Right cardiac atrium (tissue), 5 donors: ENCODE results near the gene RIC1. TPM values are rescaled to one million over a fixed set of nuclear protein-coding genes. Genes with fewer than 3 reads are reported as not detected.
"Not testable (repeated sequence)": the region's sequence is repeated elsewhere in the genome, so short reads cannot be mapped to it uniquely, and the experiment has no call there.

Source experiments
- ATAC-seq, 2 donors: fragments of 200-7000 bp; cut with Tn5 transposase; one replicate each; pipeline versions ENCODE4 v1.8.0 to v1.9.1; 2020; ENCODE audit warnings: moderate library complexity in 2 of 2, mild to moderate bottlenecking in 1 of 2
- DNase-seq, 3 donors: peaks; one replicate each; pipeline ENCODE4 v3.0.0-alpha.2; 2020
- H3K27ac ChIP-seq: one replicate; pipeline ENCODE4 v1.5.1; 2013; ENCODE audit warnings: mild to moderate bottlenecking, low read length, control low read depth, moderate library complexity
- H3K27me3 ChIP-seq: one replicate; pipeline ENCODE4 v1.6.1; 2013; ENCODE audit not compliant: control insufficient read depth, insufficient read depth
- H3K4me1 ChIP-seq: one replicate; pipeline ENCODE4 v1.6.1; 2013; ENCODE audit warnings: low read length; ENCODE audit not compliant: control insufficient read depth, insufficient read depth
- H3K4me3 ChIP-seq: one replicate; pipeline ENCODE4 v1.5.1; 2013; ENCODE audit warnings: low read length, control low read depth
- H3K9me3 ChIP-seq: one replicate; pipeline ENCODE4 v1.6.1; 2013; ENCODE audit warnings: low read length; ENCODE audit not compliant: control insufficient read depth
- WGBS: extraction: QIAGEN DNeasy Blood & Tissue Kit; methylation state at CpG from one replicate; pipeline ENCODE4 v1.1.7; 2013; 5-methylcytosine and 5-hydroxymethylcytosine counted together
- intact Hi-C, 4 donors: fragments of 100-400 bp; cut with DNase I; formaldehyde crosslinking; loops; one replicate each; pipeline versions ENCODE4 v1.11.0 to v1.14.0; 2022 to 2023
- polyA plus RNA-seq: library from polyadenylated mRNA; stranded (reverse); fragments of 200-250 nt; gene quantifications from one replicate; pipeline ENCODE4 v1.2.3, GENCODE V29; 2013
- total RNA-seq, 4 donors: library from RNA; stranded (reverse); fragmentation: NEBNext Ultra II Directional; extraction: Animal tissue kit (Norgen Biotek cat#: 25700); gene quantifications; one replicate each; pipeline ENCODE4 v1.2.1, GENCODE V29; 2021
- donor health status: healthy with polysubstance abuse.
- donor health status: DM: no; HTN: yes; CAD: no.
- donor health status: DM: no; HTN: no; CAD: no.
- donor health status: DM: no; HTN: yes; CAD: no; lungs with severe emphysema.
- donor health status: DM: yes; HTN: yes; CAD: no.

The RIC1 gene
- total and polyA plus RNA-seq, 5 donors: 3.2 to 11.7 (median 11.1) TPM

- WGBS: 91% methylated on average over 1 of the region's 1 CpG
- Histone ChIP-seq H3K27me3 (no peaks in the 10 kb centered on the region), H3K27ac (no peak overlapping the region), H3K4me3 (no peak overlapping the region), H3K4me1 (no peaks in the 10 kb centered on the region), H3K9me3 (no peaks in the 10 kb centered on the region)
- ATAC-seq (no peak), DNase-seq (no peak)
- intact Hi-C loops: no loop called here
Observed at GRCh38 chr9:5708414-5708813, 79.5 kb downstream of the RIC1 start.

DNA sequence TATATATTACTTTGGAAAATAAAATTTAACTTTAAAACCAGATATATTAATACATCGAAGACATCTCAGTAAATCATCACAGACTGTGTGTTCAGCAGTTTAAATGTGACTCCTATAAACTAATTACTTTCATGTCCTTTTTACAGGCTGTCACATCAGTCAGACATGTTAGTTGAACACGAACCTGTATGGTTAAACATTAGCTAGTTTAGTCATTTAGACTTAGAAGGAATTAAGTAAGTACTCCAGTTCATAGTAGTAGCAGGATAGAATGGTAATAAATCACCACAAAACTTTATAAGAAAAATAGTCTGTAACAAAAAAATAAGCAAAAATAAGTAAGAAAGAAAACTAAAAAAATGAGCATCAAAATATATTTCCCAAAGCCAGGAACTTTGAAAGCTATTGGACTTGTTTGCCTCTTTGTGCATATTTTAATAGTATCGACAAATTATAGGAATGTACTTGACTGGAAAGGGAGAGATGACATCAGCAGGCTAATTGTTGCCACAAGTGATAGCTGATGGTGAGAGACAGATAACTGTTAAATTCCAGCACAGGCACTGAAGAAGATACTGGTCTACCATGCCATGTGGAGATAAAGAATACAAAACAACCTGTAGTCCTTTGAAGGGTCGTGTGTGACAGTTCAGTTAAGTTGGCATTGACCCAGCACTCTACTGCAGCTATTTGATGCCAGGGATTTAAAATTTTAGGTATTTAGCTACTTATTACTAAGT, 83.9 kb downstream of the RIC1 start:
- ATAC-seq: no peak

GRCh38 chr9:5714501-5715401, 85.8 kb downstream of the RIC1 start:
- DNase-seq (no peak), ATAC-seq (no peak)
- intact Hi-C loops: no loop called here
- no peak overlapping the region for H3K4me3 ChIP-seq
- H3K4me1 ChIP-seq: no peaks in the 10 kb centered on the region
- H3K27ac ChIP-seq: no peak overlapping the region
- H3K9me3 ChIP-seq: no peaks in the 10 kb centered on the region
- WGBS: 86% methylated on average over 4 of the region's 4 CpGs
- no peaks in the 10 kb centered on the region for H3K27me3 ChIP-seq

More for the DNA sequence above, 83.9 kb downstream of the RIC1 start:
- no peaks in the 10 kb centered on the region for H3K27me3 ChIP-seq
- no peak overlapping the region for H3K27ac ChIP-seq
- intact Hi-C loops: no loop called here
- DNase-seq: no peak
- H3K9me3 ChIP-seq: no peaks in the 10 kb centered on the region
- WGBS: 75% methylated on average over 4 of the region's 4 CpGs
- H3K4me3 ChIP-seq: no peak overlapping the region
- no peaks in the 10 kb centered on the region for H3K4me1 ChIP-seq

- Histone ChIP-seq H3K4me1 (no peaks in the 10 kb centered on the region), H3K27ac (no peak overlapping the region), H3K27me3 (no peaks in the 10 kb centered on the region), H3K9me3 (no peaks in the 10 kb centered on the region), H3K4me3 (no peak overlapping the region)
- intact Hi-C loops: no loop called here
- DNase-seq (no peak), ATAC-seq (no peak)
- WGBS: 95% methylated on average over 5 of the region's 5 CpGs
Observed at GRCh38 chr9:5715548-5716127, 86.7 kb downstream of the RIC1 start.

GRCh38 chr9:5717434-5717833, 88.5 kb downstream of the RIC1 start:
- intact Hi-C loops: not testable (repeated sequence)

DNA sequence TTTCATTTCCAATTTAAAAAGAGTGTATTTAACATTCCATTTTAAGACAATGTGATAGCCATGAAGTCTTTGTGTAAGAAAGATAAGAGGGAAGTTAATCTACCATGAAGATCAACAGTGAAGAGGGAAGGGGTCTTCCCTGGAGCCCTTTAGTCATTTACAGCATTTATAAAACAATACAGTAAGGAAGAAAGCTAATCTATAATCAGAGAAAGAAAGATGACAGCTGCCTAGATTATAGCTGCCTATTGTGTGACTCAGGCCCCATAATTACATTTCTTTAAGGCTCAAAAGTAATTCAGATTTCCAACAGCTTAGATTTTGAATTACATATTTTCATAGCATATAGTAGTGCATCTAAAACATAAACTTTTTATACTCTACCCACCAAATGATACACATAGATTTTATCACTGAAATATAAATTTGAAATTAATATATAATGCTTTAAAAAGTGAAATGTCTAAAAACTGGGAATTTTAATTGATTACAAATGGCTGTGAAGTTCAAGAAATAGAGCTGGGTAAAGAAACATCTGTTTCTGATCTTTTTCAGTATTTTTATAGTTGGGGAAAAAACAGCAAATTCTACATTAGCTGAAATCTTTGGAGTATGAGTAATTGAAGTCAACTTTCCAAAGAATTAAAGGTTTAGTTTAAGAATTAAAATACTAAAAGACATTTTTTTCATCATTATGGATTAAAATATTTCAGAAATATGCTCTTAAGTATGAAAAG, 89.6 kb downstream of the RIC1 start:
- intact Hi-C loops: no loop called here

More at GRCh38 chr9:5717434-5717833, 88.5 kb downstream of the RIC1 start:
- 88% methylated on average over 10 of the region's 10 CpGs for WGBS
- ATAC-seq, H3K4me3 ChIP-seq, H3K27ac ChIP-seq, H3K27me3 ChIP-seq, DNase-seq, H3K4me1 ChIP-seq, H3K9me3 ChIP-seq: not testable (repeated sequence)

GRCh38 chr9:5719100-5719926, 90.4 kb downstream of the RIC1 start:
- no peak for ATAC-seq
- 57% methylated on average over 3 of the region's 3 CpGs for WGBS
- intact Hi-C loops: no loop called here
- H3K4me3 ChIP-seq: no peak overlapping the region
- no peaks in the 10 kb centered on the region for H3K4me1 ChIP-seq
- no peak overlapping the region for H3K27ac ChIP-seq
- H3K27me3 ChIP-seq: no peaks in the 10 kb centered on the region
- DNase-seq: no peak
- H3K9me3 ChIP-seq: no peaks in the 10 kb centered on the region

More for the DNA sequence above, 89.6 kb downstream of the RIC1 start:
- Histone ChIP-seq H3K4me3 (no peak overlapping the region), H3K27ac (no peak overlapping the region), H3K9me3 (no peaks in the 10 kb centered on the region), H3K27me3 (no peaks in the 10 kb centered on the region), H3K4me1 (no peaks in the 10 kb centered on the region)
- no peak for ATAC-seq
- DNase-seq: no peak

- intact Hi-C loops: no loop called here
- no peaks in the 10 kb centered on the region for H3K4me1 ChIP-seq
- no peak overlapping the region for H3K27ac ChIP-seq
- H3K27me3 ChIP-seq: no peaks in the 10 kb centered on the region
- H3K4me3 ChIP-seq: no peak overlapping the region
- H3K9me3 ChIP-seq: no peaks in the 10 kb centered on the region
- ATAC-seq (no peak), DNase-seq (no peak)
- 98% methylated on average over 1 of the region's 1 CpG for WGBS
Observed at GRCh38 chr9:5720151-5720550, 91.2 kb downstream of the RIC1 start.

GRCh38 chr9:5721279-5722087, 92.6 kb downstream of the RIC1 start:
- ATAC-seq: no peak
- intact Hi-C loops: no loop called here
- Histone ChIP-seq H3K9me3 (no peaks in the 10 kb centered on the region), H3K27ac (no peak overlapping the region), H3K27me3 (no peaks in the 10 kb centered on the region), H3K4me1 (no peaks in the 10 kb centered on the region), H3K4me3 (no peak overlapping the region)
- WGBS: 96% methylated on average over 18 of the region's 18 CpGs
- DNase-seq: no peak
